Measurements from ENCODE around the gene TMEM183A.

The TMEM183A gene

DNA sequence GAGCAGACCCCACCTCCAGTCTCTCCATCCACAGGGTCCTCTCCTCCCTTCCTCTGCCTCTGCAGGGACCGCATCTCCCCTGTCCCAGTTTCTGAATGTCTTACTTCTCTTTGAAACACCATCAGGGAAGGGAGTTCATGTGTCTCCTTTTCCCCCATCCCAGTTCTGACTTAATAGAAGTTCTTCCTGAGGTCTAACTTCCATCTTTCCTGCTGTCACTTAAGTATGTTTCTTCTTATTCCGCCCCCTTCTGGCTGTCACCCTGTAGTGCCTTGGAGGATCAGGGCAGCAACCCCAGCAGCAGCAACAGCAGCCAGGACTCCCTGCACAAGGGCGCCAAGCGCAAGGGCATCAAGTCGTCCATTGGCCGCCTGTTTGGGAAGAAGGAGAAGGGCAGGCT lies 49.3 kb downstream of the TMEM183A start:
- TF ChIP-seq SIN3A (IDR thresholded peaks at IDR 0.05; ENCODE audit: borderline replicate concordance, insufficient read depth, low read length), result no peak
- no peak for TF ChIP-seq TAF1 (IDR thresholded peaks at IDR 0.05; ENCODE audit: borderline replicate concordance, insufficient read depth, low read length)
- TF ChIP-seq FOXP2 (optimal IDR thresholded peaks at IDR 0.05; ENCODE audit: borderline replicate concordance, extremely low read depth, extremely low read length, insufficient read depth), result no peak

- TF ChIP-seq, protein P1, sequence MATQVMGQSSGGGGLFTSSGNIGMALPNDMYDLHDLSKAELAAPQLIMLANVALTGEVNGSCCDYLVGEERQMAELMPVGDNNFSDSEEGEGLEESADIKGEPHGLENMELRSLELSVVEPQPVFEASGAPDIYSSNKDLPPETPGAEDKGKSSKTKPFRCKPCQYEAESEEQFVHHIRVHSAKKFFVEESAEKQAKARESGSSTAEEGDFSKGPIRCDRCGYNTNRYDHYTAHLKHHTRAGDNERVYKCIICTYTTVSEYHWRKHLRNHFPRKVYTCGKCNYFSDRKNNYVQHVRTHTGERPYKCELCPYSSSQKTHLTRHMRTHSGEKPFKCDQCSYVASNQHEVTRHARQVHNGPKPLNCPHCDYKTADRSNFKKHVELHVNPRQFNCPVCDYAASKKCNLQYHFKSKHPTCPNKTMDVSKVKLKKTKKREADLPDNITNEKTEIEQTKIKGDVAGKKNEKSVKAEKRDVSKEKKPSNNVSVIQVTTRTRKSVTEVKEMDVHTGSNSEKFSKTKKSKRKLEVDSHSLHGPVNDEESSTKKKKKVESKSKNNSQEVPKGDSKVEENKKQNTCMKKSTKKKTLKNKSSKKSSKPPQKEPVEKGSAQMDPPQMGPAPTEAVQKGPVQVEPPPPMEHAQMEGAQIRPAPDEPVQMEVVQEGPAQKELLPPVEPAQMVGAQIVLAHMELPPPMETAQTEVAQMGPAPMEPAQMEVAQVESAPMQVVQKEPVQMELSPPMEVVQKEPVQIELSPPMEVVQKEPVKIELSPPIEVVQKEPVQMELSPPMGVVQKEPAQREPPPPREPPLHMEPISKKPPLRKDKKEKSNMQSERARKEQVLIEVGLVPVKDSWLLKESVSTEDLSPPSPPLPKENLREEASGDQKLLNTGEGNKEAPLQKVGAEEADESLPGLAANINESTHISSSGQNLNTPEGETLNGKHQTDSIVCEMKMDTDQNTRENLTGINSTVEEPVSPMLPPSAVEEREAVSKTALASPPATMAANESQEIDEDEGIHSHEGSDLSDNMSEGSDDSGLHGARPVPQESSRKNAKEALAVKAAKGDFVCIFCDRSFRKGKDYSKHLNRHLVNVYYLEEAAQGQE (IDR thresholded peaks at IDR 0.05; ENCODE audit: insufficient read depth in 1 of 2, low read depth in 2 of 2, low read length in 2 of 2), result no peak
- TF ChIP-seq POLR2AphosphoS5 (IDR thresholded peaks at IDR 0.05; ENCODE audit: low read depth, low read length) (no peak), SIN3A (IDR thresholded peaks at IDR 0.05; ENCODE audit: borderline replicate concordance, insufficient read depth, low read length) (no peak), TAF1 (IDR thresholded peaks at IDR 0.05; ENCODE audit: borderline replicate concordance, insufficient read depth, low read length) (no peak), FOXP2 (optimal IDR thresholded peaks at IDR 0.05; ENCODE audit: borderline replicate concordance, extremely low read depth, extremely low read length, insufficient read depth) (no peak)
Measured at GRCh38 chr1:203057911-203058675, 50.9 kb downstream of the TMEM183A start.

DNA sequence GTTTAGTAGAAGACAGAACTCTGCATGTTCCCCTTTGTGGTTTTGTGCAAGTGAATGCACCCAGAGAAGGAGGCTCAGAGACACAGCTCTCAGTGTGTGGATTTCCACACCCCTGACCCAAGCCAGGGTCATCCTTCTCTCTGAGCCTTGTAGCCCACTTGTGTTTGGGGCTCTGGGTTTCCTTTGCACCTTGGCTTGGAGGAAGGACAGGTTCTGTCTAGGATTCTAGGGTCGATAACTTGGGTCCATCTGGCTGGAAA lies 51.4 kb downstream of the TMEM183A start:
- TF ChIP-seq FOXP2 (optimal IDR thresholded peaks at IDR 0.05; ENCODE audit: borderline replicate concordance, extremely low read depth, extremely low read length, insufficient read depth) (no peak), SIN3A (IDR thresholded peaks at IDR 0.05; ENCODE audit: borderline replicate concordance, insufficient read depth, low read length) (no peak), TAF1 (IDR thresholded peaks at IDR 0.05; ENCODE audit: borderline replicate concordance, insufficient read depth, low read length) (no peak)

DNA sequence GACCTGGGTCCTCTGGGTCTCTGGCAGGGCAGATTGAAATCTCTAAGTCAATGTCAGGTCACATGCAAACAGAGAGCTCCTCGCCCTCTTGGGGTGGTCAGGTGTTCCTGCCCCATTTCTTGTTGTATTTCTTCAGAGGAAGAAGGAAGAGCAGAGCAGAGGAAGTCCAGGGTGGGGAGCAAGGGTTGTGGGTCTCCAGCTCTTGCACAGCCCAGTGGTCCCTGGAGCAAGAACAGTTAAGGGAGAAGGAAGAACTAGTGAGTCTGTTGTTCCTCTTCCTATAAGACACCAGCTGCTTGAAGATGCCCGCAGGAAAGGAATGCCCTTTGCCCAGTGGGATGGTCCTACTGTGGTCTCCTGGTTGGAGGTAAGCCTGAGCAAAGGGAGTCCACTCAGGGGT lies 52.3 kb downstream of the TMEM183A start:
- TF ChIP-seq, protein P1 (IDR thresholded peaks at IDR 0.05; ENCODE audit: insufficient read depth in 1 of 2, low read depth in 2 of 2, low read length in 2 of 2), result no peak
- TF ChIP-seq POLR2AphosphoS5 (IDR thresholded peaks at IDR 0.05; ENCODE audit: low read depth, low read length), result no peak
- TF ChIP-seq FOXP2 (optimal IDR thresholded peaks at IDR 0.05; ENCODE audit: borderline replicate concordance, extremely low read depth, extremely low read length, insufficient read depth), result no peak

DNA sequence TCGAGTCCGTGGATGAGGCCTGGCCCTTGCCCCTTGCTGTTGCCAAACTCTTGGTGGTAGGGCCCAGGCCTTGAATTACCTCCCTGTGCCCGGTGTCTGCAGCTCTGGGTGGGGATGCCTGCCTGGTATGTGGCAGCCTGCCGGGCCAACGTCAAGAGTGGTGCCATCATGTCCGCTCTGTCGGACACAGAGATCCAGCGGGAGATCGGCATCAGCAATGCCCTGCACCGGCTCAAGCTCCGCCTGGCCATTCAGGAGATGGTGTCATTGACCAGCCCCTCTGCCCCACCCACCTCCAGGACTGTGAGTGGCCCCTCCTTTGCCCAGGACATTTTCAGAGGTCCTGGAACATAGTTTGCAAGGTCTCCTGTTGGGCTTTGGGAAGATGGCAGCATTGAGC lies 52.9 kb downstream of the TMEM183A start:
- TF ChIP-seq TAF1 (IDR thresholded peaks at IDR 0.05; ENCODE audit: borderline replicate concordance, insufficient read depth, low read length) (no peak), POLR2AphosphoS5 (IDR thresholded peaks at IDR 0.05; ENCODE audit: low read depth, low read length) (no peak)
- TF ChIP-seq, protein P1 (IDR thresholded peaks at IDR 0.05; ENCODE audit: insufficient read depth in 1 of 2, low read depth in 2 of 2, low read length in 2 of 2), result no peak

DNA sequence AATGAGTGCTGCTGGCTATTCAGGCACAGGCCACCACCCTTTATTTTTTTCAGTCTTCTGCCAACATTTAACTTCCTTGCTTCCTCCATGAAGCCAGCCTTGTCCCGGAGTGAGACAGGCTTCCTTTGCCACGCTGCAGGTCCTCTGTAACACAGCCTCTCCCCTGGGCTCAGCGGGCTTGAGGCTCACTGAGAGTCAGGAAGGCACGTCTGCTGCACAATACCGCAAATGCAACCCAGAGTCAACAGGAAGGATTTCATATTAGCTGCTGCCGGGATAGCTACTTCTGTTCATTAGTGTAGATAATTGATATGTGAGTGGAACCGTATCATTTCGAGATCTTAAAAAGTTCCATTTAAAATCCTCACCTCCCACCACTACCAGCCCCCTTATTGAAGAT lies 56.1 kb downstream of the TMEM183A start:
- TF ChIP-seq FOXP2 (optimal IDR thresholded peaks at IDR 0.05; ENCODE audit: borderline replicate concordance, extremely low read depth, extremely low read length, insufficient read depth), result no peak
- TF ChIP-seq POLR2AphosphoS5 (IDR thresholded peaks at IDR 0.05; ENCODE audit: low read depth, low read length), result no peak

DNA sequence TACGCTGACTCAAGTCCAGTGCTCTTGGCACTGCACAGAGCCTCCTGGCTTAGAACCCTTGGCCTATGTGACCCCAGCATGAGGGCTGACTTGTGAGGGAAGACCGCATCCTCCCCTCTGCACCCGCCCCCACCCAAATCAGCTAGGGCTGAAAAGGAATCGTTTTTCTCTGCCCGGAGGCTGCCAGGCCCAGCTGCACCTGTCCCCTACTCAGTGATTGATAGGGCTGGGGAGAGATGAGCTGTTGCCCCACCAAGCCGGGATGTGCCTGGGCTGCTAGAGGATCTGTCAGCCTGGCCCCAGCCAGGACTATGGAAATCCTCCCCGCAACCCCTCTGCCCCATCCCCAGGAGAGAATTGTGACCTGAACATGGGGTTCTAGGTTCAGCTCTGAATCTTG lies 58.0 kb downstream of the TMEM183A start:
- TF ChIP-seq SIN3A (IDR thresholded peaks at IDR 0.05; ENCODE audit: borderline replicate concordance, insufficient read depth, low read length) (no peak), POLR2AphosphoS5 (IDR thresholded peaks at IDR 0.05; ENCODE audit: low read depth, low read length) (no peak), FOXP2 (optimal IDR thresholded peaks at IDR 0.05; ENCODE audit: borderline replicate concordance, extremely low read depth, extremely low read length, insufficient read depth) (no peak)
- TF ChIP-seq, protein P1 (IDR thresholded peaks at IDR 0.05; ENCODE audit: insufficient read depth in 1 of 2, low read depth in 2 of 2, low read length in 2 of 2), result no peak

Data from PFSK-1 (cell line).